ENCODE data around the gene ADARB1. TPM values are rescaled to one million over a fixed set of nuclear protein-coding genes. Genes with fewer than 3 reads are reported as not detected.
A peak's percentile ranks its signal among the peaks of the same experiment; 100 is the strongest.

Gene ADARB1
- total and polyA plus RNA-seq, 2 donors (not counting 1 experiment from before 2014, with no cell fraction given), result 17.1 to 33.3 TPM

DNA sequence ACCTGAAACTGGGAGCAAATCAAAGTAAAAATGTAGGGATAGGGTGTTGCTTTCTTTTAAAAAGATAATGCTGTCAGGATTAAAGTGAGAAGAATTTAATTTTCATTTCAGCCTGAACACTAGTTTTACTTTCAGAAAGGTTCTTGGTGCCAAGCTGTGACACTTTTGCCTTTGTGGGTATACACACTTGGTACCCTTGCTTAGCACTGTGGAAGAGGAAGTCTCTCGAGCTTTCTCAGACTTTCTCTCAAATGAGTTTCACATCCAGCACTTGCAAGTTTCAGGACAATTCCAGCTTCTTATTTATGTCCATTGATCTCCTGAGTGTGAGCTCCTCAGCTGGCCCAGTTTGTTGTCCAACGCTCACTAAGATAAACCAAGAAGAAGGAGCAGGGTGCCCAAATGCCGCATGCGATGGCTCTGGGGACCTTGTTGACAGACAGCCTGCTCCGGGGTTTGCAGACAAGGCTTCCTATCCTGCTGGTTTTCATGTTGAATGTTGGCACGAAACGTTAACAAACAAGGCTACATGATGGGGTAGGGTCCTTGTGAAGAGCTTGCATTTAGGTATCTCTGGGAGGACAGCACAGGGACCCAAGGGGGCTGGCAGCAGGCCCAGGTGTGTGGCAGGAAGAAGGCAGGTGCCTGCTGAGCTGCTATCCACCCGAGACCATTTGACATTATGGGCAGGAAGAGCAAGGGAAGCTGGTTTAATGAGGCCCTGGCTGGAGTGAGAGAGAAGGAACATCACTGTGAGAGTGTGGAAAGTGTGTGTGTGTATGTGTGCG, 133.7 kb downstream of the ADARB1 start:
- POLR2A ChIA-PET, result no interaction called here
- H3K4me2 ChIP-seq (replicated peaks; ENCODE audit: low read depth, low read length, poor library complexity, severe bottlenecking), result no peak overlapping the region

DNA sequence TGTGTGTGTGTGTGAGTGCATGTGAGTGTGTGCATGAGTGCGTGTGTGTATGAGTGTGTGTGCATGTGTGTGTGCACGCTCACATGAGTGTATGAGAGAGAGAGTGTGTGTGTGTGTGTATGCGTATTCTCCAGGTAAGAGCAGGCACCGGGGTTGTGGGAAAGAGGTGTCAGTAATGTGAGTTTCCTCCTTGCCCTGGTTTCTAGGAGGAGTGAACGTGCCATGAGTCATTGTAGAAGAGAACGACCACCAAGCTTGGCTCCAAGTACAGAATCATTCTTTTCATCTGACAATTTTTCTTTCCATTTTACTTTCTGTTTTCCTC, 134.2 kb downstream of the ADARB1 start:
- intact Hi-C loops (cut with micrococcal nuclease), result no loop called here
- Histone ChIP-seq H3K4me3 (ENCODE audit: control extremely low read depth in 1 of 5, extremely low read depth in 1 of 5, insufficient read depth in 1 of 5, low read depth in 2 of 5, low read length in 4 of 5) (no peak overlapping the region), H3K79me2 (ENCODE audit: control insufficient read depth, insufficient read depth, low read length) (no peaks in the 10 kb centered on the region), H3K4me2 (replicated peaks; ENCODE audit: low read depth, low read length, poor library complexity, severe bottlenecking) (no peak overlapping the region), H3K27me3 (replicated peaks in 1 of 4; ENCODE audit: control extremely low read depth in 1 of 4, control insufficient read depth in 3 of 4, insufficient read depth in 4 of 4, low read length in 3 of 4) (no peaks in the 10 kb centered on the region), H3K27ac (ENCODE audit: low read length in 2 of 2) (no peak overlapping the region), H3K9me3 (ENCODE audit: control extremely low read depth in 1 of 3, control insufficient read depth in 2 of 3, insufficient read depth in 1 of 3, low read length in 2 of 3) (no peaks in the 10 kb centered on the region), H3K9ac (ENCODE audit: low read length) (no peak overlapping the region), H3K36me3 (replicated peaks in 1 of 2; ENCODE audit: control extremely low read depth in 1 of 2, control insufficient read depth in 1 of 2, extremely low read depth in 1 of 2, insufficient read depth in 2 of 2, low read length in 1 of 2) (peaks cover 0 to 41% of the 10 kb centered on the region in 2 experiments), H2AFZ (ENCODE audit: insufficient read depth, low read depth, low read length, poor library complexity, severe bottlenecking) (no peak overlapping the region), H4K20me1 (ENCODE audit: control insufficient read depth, insufficient read depth, low read length, poor library complexity, severe bottlenecking) (peaks cover 10% of the 10 kb centered on the region), H3K4me1 (ENCODE audit: control insufficient read depth in 2 of 2, insufficient read depth in 2 of 2, low read length in 2 of 2) (peaks cover 18 to 33% of the 10 kb centered on the region in 2 donors)
- DNase-seq (no peak), ATAC-seq (ENCODE audit: low read depth) (no peak)
- no peaks in the 10 kb centered on the region for H3K27me3 Mint-ChIP-seq
- CTCF ChIA-PET, result interaction anchor here (0.9 to 1.4 kb wide), 4 partner anchors 19 to 106 kb away, joined by 3 read pairs; no protein-coding TSS in a partner anchor
- H3K9me3 Mint-ChIP-seq (ENCODE audit: insufficient read depth), result no peaks in the 10 kb centered on the region
- WGBS (ENCODE audit: insufficient coverage), result 93% methylated on average over 3 of the region's 6 CpGs
- POLR2A ChIA-PET, result no interaction called here
- no peak overlapping the region for H3K4me3 Mint-ChIP-seq
- TF ChIP-seq, protein P1, sequence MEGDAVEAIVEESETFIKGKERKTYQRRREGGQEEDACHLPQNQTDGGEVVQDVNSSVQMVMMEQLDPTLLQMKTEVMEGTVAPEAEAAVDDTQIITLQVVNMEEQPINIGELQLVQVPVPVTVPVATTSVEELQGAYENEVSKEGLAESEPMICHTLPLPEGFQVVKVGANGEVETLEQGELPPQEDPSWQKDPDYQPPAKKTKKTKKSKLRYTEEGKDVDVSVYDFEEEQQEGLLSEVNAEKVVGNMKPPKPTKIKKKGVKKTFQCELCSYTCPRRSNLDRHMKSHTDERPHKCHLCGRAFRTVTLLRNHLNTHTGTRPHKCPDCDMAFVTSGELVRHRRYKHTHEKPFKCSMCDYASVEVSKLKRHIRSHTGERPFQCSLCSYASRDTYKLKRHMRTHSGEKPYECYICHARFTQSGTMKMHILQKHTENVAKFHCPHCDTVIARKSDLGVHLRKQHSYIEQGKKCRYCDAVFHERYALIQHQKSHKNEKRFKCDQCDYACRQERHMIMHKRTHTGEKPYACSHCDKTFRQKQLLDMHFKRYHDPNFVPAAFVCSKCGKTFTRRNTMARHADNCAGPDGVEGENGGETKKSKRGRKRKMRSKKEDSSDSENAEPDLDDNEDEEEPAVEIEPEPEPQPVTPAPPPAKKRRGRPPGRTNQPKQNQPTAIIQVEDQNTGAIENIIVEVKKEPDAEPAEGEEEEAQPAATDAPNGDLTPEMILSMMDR (IDR thresholded peaks at IDR 0.05), result no peak
- no peak for TF ChIP-seq EZH2 (IDR thresholded peaks at IDR 0.05; ENCODE audit: borderline replicate concordance, insufficient read depth, low read depth, low read length, poor library complexity, severe bottlenecking)
- H3K4me1 Mint-ChIP-seq, result peaks cover 33% of the 10 kb centered on the region
- H3K27ac Mint-ChIP-seq, result no peak overlapping the region

More for the DNA sequence above, 133.7 kb downstream of the ADARB1 start:
- Mint-ChIP-seq H3K27ac (peak overlapping the region; percentile 16), H3K4me1 (peaks cover 33% of the 10 kb centered on the region), H3K27me3 (no peaks in the 10 kb centered on the region), H3K9me3 (ENCODE audit: insufficient read depth) (no peaks in the 10 kb centered on the region), H3K4me3 (no peak overlapping the region)
- TF ChIP-seq EZH2 (IDR thresholded peaks at IDR 0.05; ENCODE audit: borderline replicate concordance, insufficient read depth, low read depth, low read length, poor library complexity, severe bottlenecking), result no peak
- H3K27ac ChIP-seq (ENCODE audit: low read length in 2 of 2), result no peak overlapping the region
- no peak overlapping the region for H2AFZ ChIP-seq (ENCODE audit: insufficient read depth, low read depth, low read length, poor library complexity, severe bottlenecking)
- peaks cover 18 to 33% of the 10 kb centered on the region in 2 donors for H3K4me1 ChIP-seq (ENCODE audit: control insufficient read depth in 2 of 2, insufficient read depth in 2 of 2, low read length in 2 of 2)
- DNase-seq (no peak), ATAC-seq (ENCODE audit: low read depth) (no peak)
- no peak overlapping the region for H3K4me3 ChIP-seq (ENCODE audit: control extremely low read depth in 1 of 5, extremely low read depth in 1 of 5, insufficient read depth in 1 of 5, low read depth in 2 of 5, low read length in 4 of 5)
- WGBS (ENCODE audit: insufficient coverage), result 84% methylated on average over 8 of the region's 9 CpGs
- H3K9me3 ChIP-seq (ENCODE audit: control extremely low read depth in 1 of 3, control insufficient read depth in 2 of 3, insufficient read depth in 1 of 3, low read length in 2 of 3), result no peaks in the 10 kb centered on the region
- no peak overlapping the region for H3K9ac ChIP-seq (ENCODE audit: low read length)
- peaks cover 10% of the 10 kb centered on the region for H4K20me1 ChIP-seq (ENCODE audit: control insufficient read depth, insufficient read depth, low read length, poor library complexity, severe bottlenecking)
- CTCF ChIA-PET, result interaction anchor here (0.9 to 1.4 kb wide), 4 partner anchors 19 to 106 kb away, joined by 3 read pairs; no protein-coding TSS in a partner anchor
- H3K27me3 ChIP-seq (replicated peaks in 1 of 4; ENCODE audit: control extremely low read depth in 1 of 4, control insufficient read depth in 3 of 4, insufficient read depth in 4 of 4, low read length in 3 of 4), result no peaks in the 10 kb centered on the region
- H3K36me3 ChIP-seq (replicated peaks in 1 of 2; ENCODE audit: control extremely low read depth in 1 of 2, control insufficient read depth in 1 of 2, extremely low read depth in 1 of 2, insufficient read depth in 2 of 2, low read length in 1 of 2), result peaks cover 0 to 46% of the 10 kb centered on the region in 2 experiments
- no peaks in the 10 kb centered on the region for H3K79me2 ChIP-seq (ENCODE audit: control insufficient read depth, insufficient read depth, low read length)
- intact Hi-C loops (cut with micrococcal nuclease), result no loop called here

Data from B cell (primary cell).